HG03196 (cell line): ENCODE data around the gene TMEM131L.

Experiments used
- ATAC-seq: cut with Tn5 transposase; IDR thresholded peaks from one replicate; pipeline ENCODE4 v1.9.1; 2021; ENCODE audit not compliant: unreplicated experiment

Gene TMEM131L

GRCh38 chr4:153611679-153612078, 145.5 kb downstream of the TMEM131L start:
- no peak for ATAC-seq

GRCh38 chr4:153612878-153613277, 146.7 kb downstream of the TMEM131L start:
- no peak for ATAC-seq

DNA sequence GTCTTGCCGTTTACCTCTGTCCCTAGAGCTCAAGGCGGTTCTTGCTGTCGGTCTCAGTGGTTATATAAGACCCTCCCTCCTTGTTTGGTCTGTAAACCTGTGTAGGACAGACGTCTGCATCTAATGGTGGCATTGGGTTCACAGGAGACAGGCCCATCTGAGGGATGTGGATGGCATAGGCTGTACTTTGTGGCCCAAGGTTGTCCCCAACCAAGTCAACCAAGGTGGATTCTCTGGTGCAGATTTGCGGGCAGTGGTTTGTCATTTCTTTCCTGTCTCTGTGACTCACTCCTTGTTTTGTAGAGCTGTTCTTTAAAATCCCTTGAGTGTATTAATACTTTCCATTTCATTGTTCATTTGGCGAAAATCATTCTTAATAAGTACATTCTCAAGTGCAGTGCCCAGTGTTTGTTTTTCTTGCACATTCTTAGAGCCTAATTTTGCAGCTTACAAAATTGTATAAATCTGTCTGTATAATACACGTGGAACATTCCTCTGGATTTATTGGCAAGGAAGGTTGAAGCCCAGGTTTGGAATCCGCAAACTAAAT, 149.9 kb downstream of the TMEM131L start:
- ATAC-seq, result no peak

GRCh38 chr4:153618833-153619232, 152.7 kb downstream of the TMEM131L start:
- no peak for ATAC-seq

GRCh38 chr4:153619811-153620210, 153.7 kb downstream of the TMEM131L start:
- ATAC-seq, result no peak

GRCh38 chr4:153620352-153620751, 154.2 kb downstream of the TMEM131L start:
- ATAC-seq, result no peak

DNA sequence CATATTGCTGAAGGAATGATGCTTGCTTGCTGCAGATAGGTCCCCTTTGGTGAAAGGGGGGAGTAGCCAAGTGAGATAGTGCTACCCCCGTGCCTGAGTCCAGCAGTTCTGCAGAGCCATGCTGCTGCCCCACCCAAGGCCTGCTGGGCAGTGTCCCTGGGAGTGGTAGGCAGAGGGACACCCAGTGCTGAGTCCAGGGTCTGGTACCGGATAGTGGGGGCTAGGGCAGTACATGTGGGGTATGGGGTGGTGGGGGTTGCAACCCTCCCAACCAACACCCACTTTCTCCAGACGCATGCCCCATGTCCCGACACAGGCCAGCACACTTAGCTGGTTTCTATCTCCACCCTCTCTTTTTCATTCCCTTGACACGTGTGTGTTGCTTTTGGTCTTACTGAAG, 155.9 kb downstream of the TMEM131L start:
- ATAC-seq, result no peak

GRCh38 chr4:153622778-153623240, 156.6 kb downstream of the TMEM131L start:
- no peak for ATAC-seq

DNA sequence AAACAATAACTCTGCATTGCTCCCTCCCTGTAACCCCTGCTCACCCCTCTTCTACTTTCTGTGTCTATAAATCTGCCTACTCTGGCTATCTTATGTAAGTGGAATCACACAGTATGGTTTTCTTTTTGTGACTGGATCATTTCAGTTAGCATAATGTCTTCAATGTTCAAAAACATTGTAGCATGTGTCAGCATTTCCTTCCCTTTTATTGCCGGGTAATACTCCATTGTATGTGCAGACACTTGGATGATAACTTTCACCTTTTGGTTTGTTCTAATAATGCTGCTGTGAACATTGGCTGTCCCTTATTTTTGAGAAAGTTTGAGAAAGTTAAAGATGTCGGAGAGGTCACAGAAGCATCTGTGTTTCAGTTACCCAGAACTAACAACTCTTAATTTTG, 157.3 kb downstream of the TMEM131L start:
- ATAC-seq, result no peak

DNA sequence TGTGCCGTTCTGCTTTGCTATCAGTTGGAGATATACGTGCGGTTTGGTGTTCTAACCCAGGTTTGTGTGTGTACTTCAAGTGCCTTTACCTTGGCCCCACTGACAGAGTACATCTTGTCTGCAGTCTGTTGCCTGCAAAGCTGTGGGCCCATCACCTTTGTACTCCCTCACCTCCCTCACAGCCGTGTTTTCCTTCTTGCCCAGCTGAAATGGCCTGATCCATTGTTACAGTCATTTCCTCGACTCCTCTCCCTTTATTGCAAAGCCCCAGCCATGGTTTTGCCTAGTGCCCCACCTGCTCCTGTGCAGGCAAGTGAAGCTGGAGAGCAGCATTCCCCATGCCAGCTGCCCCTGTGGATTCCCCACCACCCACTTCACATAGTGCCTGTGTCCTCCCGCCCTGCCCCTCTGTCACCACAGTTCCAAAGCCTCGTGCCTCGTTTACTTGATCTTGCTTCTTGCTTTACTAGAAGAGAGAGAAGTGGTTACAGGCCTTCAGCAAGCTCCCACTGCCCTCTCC, 162.7 kb downstream of the TMEM131L start:
- no peak for ATAC-seq

DNA sequence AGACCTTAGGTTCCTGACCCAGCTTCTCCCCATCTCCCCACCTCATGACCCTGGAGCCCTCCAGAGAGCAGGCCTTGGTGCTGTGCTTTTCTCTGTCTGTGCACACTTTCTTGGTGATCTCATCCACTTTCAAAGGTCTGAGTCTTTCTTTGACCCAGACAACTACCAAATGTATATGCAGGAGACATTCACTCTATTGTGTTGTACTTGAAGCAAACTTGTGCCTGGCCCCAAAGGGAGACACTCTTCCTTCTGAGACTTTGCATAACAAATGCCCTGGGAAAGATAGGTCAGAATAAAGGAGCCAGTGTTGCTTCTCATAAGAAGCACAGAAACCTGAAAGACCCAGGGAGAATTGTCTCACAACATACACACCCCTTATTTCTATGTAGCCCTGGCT, 163.6 kb downstream of the TMEM131L start:
- no peak for ATAC-seq

- no peak for ATAC-seq
Measured at GRCh38 chr4:153634738-153635353, 168.7 kb downstream of the TMEM131L start.

GRCh38 chr4:153635846-153636245, 169.7 kb downstream of the TMEM131L start:
- ATAC-seq, result no peak

DNA sequence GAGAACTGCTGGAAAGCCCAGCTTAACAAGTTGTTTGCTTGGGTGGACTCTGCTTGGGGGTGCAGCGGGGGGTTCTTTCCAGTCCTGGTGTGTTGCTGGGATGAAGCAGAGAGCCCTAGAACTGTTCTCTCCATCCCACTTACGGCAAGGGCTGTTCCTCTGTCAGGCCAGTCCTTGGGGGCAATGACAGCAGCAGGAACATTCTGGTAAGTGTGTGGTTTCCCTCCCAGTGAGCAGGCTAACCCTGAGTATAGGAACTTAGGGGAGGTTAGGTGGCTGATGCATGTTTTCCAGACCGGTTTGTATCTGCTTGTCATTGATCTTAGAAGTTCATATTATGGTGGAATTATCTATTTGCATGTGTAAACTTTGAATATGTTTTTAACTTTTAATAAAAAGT, 171.0 kb downstream of the TMEM131L start:
- ATAC-seq, result no peak

- ATAC-seq, result no peak
Measured at GRCh38 chr4:153638011-153638410, 171.9 kb downstream of the TMEM131L start.

DNA sequence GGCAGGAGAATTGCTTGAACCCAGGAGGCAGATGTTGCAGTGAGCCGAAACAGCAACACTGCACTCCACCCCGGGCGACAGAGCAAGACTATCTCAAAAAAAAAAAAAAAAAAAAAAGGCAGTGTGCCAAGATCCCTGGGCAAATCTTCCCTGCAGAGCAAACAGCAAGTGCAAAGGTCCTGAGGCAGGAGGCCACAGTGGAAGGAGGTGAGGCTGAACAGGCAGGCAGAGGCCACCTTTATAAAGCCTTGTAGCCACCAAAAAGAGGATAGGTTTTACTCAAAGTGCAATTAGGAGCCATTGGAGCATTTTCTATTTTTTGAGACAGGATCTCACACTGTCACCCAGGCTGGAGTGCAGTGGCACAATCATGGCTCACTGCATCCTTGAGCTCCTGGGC, 172.8 kb downstream of the TMEM131L start:
- no peak for ATAC-seq

- no peak for ATAC-seq
Measured at GRCh38 chr4:153639833-153640802, 174.0 kb downstream of the TMEM131L start.

- ATAC-seq, result no peak
Measured at GRCh38 chr4:153641532-153641931, 175.4 kb downstream of the TMEM131L start.

GRCh38 chr4:153643406-153644383, 177.5 kb downstream of the TMEM131L start:
- peak; percentile 79 for ATAC-seq

GRCh38 chr4:153645183-153645582, 179.0 kb downstream of the TMEM131L start:
- no peak for ATAC-seq
